Measurements from ENCODE around the gene AGBL1.

AGBL1 gene

GRCh38 chr15:86333819-86334218 lies 254.1 kb downstream of the AGBL1 start:
- DNase-seq = no peak

DNA sequence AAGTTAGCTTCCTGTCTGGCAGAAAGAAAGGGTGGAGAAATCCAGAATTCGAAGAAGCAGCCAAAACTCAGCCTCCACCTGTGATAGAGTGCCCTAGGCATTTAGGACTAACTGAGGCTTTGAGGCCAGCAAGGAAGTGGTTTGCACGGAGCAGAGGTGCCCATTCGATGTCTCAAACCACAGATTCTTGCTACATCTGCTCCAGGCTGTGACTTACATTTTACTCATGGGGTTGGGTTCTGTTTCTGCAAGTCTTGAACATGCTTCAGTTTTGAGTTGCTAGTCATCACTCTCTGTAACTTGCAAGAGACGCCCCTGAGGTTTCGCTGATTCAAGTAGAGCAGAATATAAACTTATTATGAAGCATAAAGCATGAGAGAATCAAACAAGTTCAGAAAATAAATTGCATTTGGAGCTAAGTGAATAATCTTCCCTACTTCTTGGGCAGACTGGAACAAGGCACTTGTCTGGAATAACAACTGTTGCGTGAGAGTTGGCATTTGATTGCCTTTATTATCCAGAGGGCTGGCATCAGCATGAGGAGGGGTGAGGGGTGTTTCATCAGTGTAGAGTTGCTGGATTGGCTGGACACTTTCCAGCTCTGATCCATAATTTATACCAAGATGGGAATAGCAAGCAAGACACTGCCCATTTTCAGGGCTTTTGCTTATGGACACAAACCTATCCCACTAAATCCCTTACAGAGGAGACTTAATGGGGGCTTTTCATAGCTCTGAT lies 256.5 kb downstream of the AGBL1 start:
- no peak for DNase-seq

GRCh38 chr15:86337071-86337470 lies 257.4 kb downstream of the AGBL1 start:
- DNase-seq = no peak

DNA sequence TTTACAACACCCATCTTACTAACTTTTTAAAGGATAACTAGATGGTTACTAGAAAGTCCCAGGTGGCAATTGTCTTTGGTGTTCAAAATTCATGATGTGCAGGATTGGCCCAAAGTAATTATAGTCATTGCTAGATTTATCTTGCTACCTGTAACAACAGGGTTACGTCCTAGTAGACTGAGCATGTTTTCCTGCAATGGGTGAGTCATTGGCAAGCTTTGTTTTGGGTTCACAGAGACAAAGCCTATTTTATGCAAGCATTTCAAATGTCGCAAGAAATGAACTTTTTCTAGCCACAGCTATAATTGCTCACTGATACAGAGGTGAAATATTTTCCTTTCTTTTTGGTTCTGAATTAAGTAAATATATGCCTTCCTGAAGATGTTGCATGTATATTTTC lies 267.6 kb downstream of the AGBL1 start:
- no peak for DNase-seq

- no peak for DNase-seq
Measured at GRCh38 chr15:86349565-86349964, 269.9 kb downstream of the AGBL1 start.

- no peak for DNase-seq
Measured at GRCh38 chr15:86353213-86353612, 273.5 kb downstream of the AGBL1 start.

DNA sequence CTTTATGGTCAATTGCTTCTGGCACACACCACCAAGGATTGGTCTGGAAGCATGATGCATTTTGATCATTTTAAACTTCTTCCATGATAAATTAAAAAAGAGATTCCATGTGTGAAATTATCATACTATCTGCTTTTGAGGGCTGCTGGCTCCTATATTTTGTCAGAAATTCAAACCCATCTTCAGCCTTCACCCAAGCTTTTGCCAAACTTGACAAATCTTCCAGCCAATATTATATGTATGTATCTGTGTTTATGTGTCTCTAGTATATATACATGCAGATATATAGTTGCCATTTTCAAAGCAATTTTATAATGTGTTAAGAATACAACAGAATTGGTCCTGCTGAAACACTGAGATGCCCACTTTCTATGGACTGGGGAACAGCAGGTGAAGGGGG lies 275.7 kb downstream of the AGBL1 start:
- no peak for DNase-seq

GRCh38 chr15:86355801-86356200 lies 276.1 kb downstream of the AGBL1 start:
- no peak for DNase-seq

DNA sequence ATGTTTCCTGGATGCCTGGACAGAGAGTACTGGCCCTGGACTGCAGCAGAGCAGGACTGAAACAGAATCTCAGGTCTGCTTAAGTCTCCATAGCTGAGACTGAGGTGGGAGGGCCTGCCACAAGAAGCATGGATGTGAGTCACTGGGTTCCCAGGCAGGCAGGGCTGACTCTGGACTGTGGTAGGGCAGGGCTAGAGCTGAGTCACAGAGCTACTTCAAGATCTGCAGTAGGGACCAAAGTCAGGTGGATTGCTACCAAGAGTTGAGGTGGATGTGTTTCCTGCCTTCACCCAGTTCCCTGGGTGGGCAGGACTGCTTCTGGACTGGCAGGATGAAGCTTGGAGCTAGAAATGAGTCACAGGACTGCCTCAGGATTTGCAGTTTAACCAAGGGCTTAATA lies 282.9 kb downstream of the AGBL1 start:
- DNase-seq = no peak

- DNase-seq = no peak
Measured at GRCh38 chr15:86373147-86373546, 293.5 kb downstream of the AGBL1 start.

DNA sequence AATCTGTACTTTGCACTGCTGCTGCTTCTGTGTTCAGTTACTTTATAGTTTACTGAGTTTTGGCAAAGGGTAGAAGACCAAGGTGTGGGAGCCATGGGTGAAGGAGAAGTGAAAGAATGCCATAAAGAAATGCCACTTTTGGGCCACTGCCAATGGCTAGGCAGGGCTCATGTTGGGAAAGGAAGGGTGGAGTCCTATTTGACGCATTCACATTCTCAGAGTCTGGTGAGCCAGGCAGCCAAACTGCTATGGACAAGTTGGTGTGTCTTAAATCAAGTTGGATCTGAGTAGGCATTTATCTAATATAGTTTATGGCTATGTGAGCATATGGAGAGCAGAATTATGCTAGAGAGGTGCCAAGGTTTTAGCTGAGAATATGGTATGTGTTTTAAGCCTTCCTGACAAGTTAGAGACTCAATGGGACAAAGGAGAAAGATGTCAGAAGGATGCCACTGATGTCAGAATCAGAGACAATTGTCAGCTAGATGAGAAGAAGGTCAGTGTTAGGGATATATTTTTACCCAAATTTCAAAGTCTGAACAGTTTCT lies 296.1 kb downstream of the AGBL1 start:
- no peak for DNase-seq

DNA sequence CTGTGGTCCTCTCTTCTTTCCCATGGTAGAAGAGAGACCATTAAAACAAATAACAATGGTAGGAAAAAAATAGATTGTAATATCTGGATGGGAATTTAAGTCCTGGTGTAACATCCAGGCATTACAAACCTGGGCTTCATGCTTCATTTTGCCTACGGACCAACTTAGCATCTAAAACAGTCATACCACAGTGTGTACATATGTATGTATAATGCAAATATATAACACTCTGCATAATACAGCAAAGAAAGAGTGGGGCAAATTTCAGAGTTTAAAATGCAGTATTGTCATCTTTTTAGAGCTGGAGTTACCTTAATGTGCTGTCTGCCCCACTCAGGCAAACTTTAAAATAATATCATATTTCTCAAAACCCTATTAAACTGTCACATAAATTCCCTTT lies 298.2 kb downstream of the AGBL1 start:
- no peak for DNase-seq

DNA sequence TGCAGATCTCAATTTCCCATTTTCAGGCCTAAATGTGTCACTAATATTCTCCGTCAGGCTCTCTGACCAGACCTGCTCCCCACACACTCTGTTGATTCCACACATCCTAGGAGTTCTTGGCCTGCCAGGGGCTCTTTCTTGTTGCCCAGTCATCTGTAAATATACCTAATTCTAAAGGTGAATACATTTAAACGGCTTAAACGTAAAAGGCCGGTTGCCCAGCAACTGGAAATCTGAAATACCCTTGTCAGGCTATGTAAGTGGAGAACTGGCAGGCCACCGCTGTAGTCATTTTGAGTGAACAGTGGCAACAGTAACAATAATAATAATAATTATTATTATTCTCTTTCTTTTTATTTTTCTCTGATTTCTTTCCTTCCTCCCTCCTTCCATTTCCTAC lies 302.7 kb downstream of the AGBL1 start:
- no peak for DNase-seq

DNA sequence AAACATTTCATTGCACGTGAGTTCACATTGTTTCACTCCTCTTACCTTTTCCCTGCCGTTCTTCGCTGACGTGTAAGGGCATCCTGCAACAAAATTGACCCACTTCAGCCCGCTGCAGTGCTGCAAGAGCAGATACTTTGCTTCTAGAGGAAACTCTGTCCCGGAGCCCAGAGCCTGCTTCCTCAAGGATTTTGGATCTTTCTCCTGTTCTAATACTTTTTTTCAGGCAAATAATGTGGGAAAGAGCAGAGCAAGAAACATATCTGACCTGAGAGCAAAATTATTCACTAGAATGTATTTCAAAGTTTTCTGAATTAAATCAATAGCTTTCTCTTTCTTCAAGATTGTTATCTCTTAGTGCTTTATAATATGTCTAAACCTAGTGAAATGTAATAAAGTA lies 303.9 kb downstream of the AGBL1 start:
- DNase-seq = no peak

DNA sequence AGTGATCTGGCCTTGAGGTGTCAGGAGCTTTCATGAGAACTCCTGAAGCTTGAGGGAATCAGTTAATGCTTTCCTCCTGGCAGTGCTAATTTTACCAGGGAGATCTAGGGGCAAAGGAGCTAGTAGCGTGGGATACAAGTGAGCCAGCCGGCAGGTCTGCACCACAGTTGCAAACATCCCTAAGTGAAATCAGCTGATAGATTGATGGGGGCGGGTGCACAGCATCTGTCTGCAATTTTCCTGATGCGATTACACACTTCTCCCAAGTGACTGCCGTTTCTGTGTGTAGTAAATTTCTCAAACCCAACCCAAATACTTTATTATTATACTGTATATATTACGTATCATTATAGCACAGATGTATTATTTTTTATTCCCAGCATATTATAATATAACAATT lies 304.5 kb downstream of the AGBL1 start:
- DNase-seq = no peak

DNA sequence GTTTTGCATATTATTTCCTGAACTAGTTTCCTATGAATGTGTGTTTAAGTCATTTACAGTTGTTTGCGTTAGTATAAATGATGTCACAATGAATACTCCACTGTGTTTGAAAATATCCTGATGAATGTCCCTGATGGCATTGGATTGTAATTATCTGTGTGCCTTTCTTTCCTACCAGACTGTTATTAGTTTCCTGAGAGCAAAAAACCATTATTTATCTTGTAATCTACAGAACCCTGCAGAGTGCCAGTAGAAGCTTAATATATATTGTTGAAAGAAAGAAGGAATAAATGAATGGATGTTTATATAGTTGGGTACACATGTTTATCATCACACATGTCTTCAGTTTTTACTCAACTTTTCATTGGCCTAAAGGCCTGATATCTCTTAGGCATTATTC lies 312.6 kb downstream of the AGBL1 start:
- DNase-seq = no peak

GRCh38 chr15:86392874-86393273 lies 313.2 kb downstream of the AGBL1 start:
- no peak for DNase-seq

DNA sequence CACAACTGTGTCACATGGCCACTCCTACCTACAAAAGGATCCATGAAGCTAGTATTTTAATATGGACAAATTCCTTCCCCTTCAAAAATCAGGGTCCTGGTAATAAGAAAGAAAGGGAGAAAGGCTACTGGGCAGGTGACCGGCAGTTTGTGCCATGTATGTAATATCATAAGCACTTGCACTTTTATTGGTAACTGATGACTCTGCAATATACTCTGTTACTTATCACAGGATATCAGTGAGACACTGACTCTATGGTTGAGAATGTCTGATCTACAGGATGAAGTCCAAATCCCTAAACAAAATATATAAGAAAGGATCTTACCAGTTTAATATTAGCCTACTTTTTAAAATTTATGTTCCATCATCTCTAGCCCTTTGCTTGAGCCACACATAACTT lies 315.2 kb downstream of the AGBL1 start:
- DNase-seq = no peak

DNA sequence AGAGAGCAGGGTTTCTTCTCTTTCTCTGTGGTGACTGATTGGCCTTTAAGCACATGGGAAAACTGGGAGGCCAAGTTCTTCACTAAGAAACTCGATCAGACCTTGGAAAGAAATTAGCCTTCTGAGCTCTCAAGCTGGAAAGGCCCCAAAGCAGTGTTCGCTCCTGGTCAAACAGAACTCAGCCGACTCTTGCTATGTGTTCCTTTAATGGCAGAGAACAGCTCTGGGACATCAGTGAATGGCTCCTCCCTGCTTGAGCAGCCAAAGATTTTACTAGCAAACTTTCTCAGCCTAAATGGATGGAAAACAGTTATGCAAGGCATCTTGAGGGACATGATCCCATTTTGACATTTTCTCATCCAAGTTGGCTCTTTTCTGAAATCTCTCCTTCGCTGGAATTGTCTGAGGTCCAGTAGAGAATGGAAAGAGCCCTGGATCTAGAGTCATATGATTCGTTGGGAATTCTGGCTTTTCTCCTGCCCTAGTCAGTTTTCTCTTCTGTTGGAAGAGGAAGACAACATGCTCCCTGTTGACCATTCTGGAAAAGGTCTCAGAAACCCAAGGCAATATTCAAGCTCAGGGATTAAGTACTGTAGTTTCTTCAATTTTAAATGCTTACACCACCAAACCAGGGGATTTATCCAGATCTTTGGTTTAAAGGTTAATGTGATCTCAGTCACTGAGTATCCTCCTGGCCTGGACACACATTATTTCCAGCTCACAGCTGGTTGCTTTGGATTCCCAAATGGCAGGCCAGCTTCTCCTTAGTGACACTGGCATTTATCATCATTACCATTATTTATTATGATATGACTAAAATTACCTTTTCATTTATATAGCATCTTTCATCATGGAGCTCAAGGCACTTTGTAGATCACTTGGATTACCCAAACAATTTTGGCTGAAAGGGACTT lies 319.6 kb downstream of the AGBL1 start:
- no peak for DNase-seq

DNA sequence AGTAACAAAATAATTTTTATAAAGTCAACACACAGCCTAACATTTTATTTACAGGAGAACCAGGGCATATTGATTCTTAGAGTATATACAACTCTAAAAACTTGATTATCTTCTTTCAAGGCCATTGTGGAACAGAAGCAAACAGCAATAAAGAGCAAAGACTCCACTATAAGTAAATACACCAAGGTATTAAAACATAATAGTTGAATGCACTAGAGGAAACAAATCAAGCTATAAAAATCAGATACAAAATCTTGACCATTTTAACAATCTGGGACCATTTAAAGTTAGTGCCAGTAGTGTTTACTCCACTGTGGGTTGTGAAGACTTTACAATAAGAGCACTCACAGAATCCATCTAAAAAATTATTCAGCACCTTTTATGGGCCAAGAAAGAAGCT lies 323.6 kb downstream of the AGBL1 start:
- DNase-seq = no peak

DNA sequence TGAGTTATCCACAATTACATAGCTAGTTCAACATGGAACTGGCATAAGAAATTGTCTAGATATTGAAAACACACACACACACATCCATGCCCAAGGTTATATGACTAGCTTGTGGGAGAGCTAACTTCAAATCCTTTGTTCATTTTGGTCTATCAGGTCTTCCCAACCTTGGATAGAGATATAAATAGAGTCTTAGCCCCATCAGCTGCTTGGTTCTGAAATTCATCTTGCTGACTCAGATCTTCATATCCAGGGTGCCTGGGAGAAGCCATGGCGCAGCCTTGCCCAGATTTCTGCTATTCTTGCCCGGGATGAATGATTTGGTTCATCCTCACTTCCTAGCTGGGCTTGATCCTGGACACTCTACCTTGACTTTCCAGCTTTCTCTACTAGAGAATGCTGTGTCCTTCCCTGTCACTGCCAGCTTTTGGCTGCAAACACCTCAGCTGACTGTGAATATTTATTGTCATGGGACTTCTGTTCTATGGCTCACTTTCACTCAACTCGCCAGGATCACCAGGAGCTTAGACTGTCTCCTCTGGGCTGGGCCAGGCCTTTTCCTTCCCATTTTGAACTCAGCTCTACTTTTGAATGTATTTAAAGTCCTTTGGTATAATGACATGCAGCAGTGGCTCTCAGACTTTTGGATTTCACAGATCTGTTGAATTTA lies 324.4 kb downstream of the AGBL1 start:
- DNase-seq = no peak

DNA sequence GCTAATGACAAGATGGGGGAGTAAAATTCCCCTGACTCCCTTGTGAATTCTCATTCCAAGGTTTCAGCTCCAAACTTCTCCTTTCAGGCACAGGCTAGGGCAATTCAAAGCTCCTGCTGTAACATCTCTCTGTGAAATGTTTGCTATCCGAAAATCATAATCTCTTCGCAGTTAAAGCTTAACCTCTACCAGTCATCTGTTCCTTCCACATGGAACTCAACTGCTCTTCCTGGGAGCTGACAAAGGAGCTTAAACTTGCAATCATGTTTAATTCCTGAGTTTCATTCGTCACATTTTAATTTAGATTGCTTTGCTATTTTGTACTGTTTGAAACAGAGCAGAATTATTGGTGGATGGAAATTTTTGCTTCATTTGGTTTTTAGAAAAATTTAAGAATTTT lies 328.6 kb downstream of the AGBL1 start:
- no peak for DNase-seq

GRCh38 chr15:86411916-86412315 lies 332.2 kb downstream of the AGBL1 start:
- DNase-seq = no peak

- DNase-seq = no peak
Measured at GRCh38 chr15:86413191-86413590, 333.5 kb downstream of the AGBL1 start.

Measured in CD4-positive, alpha-beta T cell treated with Interleukin-12 subunit alpha and Interleukin-12 subunit beta, for 1 hour (primary cell).